Endothelial cell of umbilical vein (primary cell): ENCODE measurements around the gene LIN7A.

Experiments
- CTCF ChIP-seq, 2 donors: IDR thresholded peaks; 1 replicate in 1 of 2; 2 replicates in 1 of 2; pipeline ENCODE4 v1.5.1; 2011; ENCODE audit warnings: low read length in 2 of 2, mild to moderate bottlenecking in 2 of 2, moderate library complexity in 2 of 2, control low read depth in 1 of 2, inconsistent platforms in 1 of 2, low read depth in 1 of 2; ENCODE audit not compliant: insufficient read depth in 1 of 2; ENCODE audit errors: extremely low read depth in 1 of 2
- EZH2 ChIP-seq: IDR thresholded peaks from 2 replicates; pipeline ENCODE4 v1.6.1; 2012; ENCODE audit warnings: borderline replicate concordance, low read depth, mild to moderate bottlenecking, moderate library complexity, low read length, inconsistent platforms; ENCODE audit not compliant: severe bottlenecking
- MYC ChIP-seq: IDR thresholded peaks from one replicate; pipeline ENCODE4 v1.6.1; 2011; ENCODE audit warnings: mild to moderate bottlenecking, low read depth, low read length
- POLR2AphosphoS5 ChIP-seq: IDR thresholded peaks from 2 replicates; pipeline ENCODE4 v1.6.1; 2012; ENCODE audit warnings: low read depth, mild to moderate bottlenecking, control low read depth, low read length, moderate library complexity; ENCODE audit not compliant: insufficient read depth

- TF ChIP-seq MYC (no peak), CTCF (IDR thresholded peaks at IDR 0.05; ENCODE audit: extremely low read depth in 1 of 2, insufficient read depth in 1 of 2, low read depth in 1 of 2, low read length in 2 of 2) (no peak), POLR2AphosphoS5 (no peak), EZH2 (no peak)
These were observed 4.2 kb upstream of the LIN7A start for GRCh38 chr12:80941916-80942315.
